Heart right ventricle (tissue), 16 donors: Measurements from ENCODE around the gene CUL9. TPM values are rescaled to one million over a fixed set of nuclear protein-coding genes. Genes with fewer than 3 reads are reported as not detected.

ENCODE experiments used
- ATAC-seq, 8 donors: fragments of 200-7000 bp; cut with Tn5 transposase; one replicate each; pipeline ENCODE4 v1.9.1; 2020; ENCODE audit warnings: mild to moderate bottlenecking in 8 of 8, moderate library complexity in 8 of 8, moderate number of reproducible peaks in 1 of 8
- DNase-seq, 2 donors: peaks; one replicate each; pipeline ENCODE4 v3.0.0-alpha.2; 2020
- H3K27ac ChIP-seq, 10 donors: fragments of 200-600 bp; sonication (generic) in 2 of 10; one replicate each; pipeline versions ENCODE4 v1.5.0 to v1.8.0; 2020 to 2022; ENCODE audit warnings: mild to moderate bottlenecking in 3 of 10
- H3K27me3 ChIP-seq, 7 donors: fragments of 200-600 bp; one replicate each; pipeline ENCODE4 v1.8.0; 2021 to 2022; ENCODE audit warnings: mild to moderate bottlenecking in 2 of 7
- H3K36me3 ChIP-seq, 9 donors: fragments of 200-600 bp; sonication (generic) in 1 of 9; one replicate each; pipeline versions ENCODE4 v1.5.0 to v1.8.0; 2020 to 2022; ENCODE audit warnings: mild to moderate bottlenecking in 2 of 9
- H3K4me1 ChIP-seq, 9 donors: fragments of 200-600 bp; sonication (generic) in 1 of 9; one replicate each; pipeline versions ENCODE4 v1.5.0 to v1.8.0; 2020 to 2022; ENCODE audit warnings: mild to moderate bottlenecking in 4 of 9
- H3K4me3 ChIP-seq, 10 donors: fragments of 200-600 bp; sonication (generic) in 2 of 10; one replicate each; pipeline versions ENCODE4 v1.5.0 to v1.8.0; 2020 to 2022; ENCODE audit warnings: mild to moderate bottlenecking in 7 of 10, moderate library complexity in 2 of 10
- H3K9me3 ChIP-seq, 11 donors: fragments of 200-600 bp in 10 of 11; sonication (generic) in 2 of 11; one replicate each; pipeline versions ENCODE4 v1.5.0 to v1.8.0; 2013 to 2022; ENCODE audit warnings: mild to moderate bottlenecking in 2 of 11, control low read depth in 1 of 11, moderate library complexity in 1 of 11
- CTCF ChIP-seq, 9 donors: fragments of 200-600 bp; sonication (generic) in 2 of 9; IDR thresholded peaks; one replicate each; pipeline versions ENCODE4 v1.5.0 to v1.8.0; 2021 to 2022; ENCODE audit warnings: antibody characterized with exemption in 9 of 9, mild to moderate bottlenecking in 5 of 9, moderate library complexity in 1 of 9
- WGBS, 2 donors: extraction: QIAGEN DNeasy Blood & Tissue Kit; methylation state at CpG; one replicate each; pipeline ENCODE4 v1.1.7; 2013; ENCODE audit warnings: inconsistent platforms in 1 of 2; 5-methylcytosine and 5-hydroxymethylcytosine counted together
- intact Hi-C, 10 donors: fragments of 100-400 bp; cut with DNase I; formaldehyde crosslinking; loops; one replicate each; pipeline versions ENCODE4 v1.11.1 to v1.14.2; 2022
- polyA plus RNA-seq, 2 donors: library from polyadenylated mRNA; stranded (reverse); fragments of 200-250 nt; gene quantifications; one replicate each; pipeline ENCODE4 v1.2.3, GENCODE V29; 2013
- total RNA-seq, 10 donors: library from RNA; stranded (reverse); fragmentation: NEBNext Ultra II Directional in 3 of 10; extraction: Animal tissue kit (Norgen Biotek cat#: 25700) in 3 of 10; gene quantifications; one replicate each; pipeline versions ENCODE4 v1.2.1 to v1.2.4, GENCODE V29; 2021 to 2023
- donor health status: Arrhythmogenic right ventricular cardiomyopathy.
- donor health status: ischemic (EF 13 %, LVEDD 7.1; RV severe dilation, severe dysfunction).
- donor health status: healthy with polysubstance abuse.
- donor health status: DM: no; HTN: yes; CAD: no.
- donor health status: DM: no; HTN: no; CAD: no.
- donor health status: ischemic (EF 25% LVEDD 6.9; RV normal size, moderate dysfunction).
- donor health status: ischemic (EF 25% LVEDD 5.7; RV mildly dilated, moderate dysfunction).
- donor health status: healthy.
- donor health status: DM: yes; HTN: yes; CAD: no.
- donor health status: Ischemic cardiomyopathy.
- donor health status: ischemic (EF 35%, LVEDD 5.7; RV mildly dilated, moderate dysfunction).
- donor health status: nonischemic (EF 11% LVEDD 7.7; RV severe dilation, severe dysfunction).
- donor health status: DM: yes; HTN: yes; CAD: no.
- donor health status: PGD.
- donor health status: ischemic (EF 29% LVEDD 5.4; RV normal size, mild dysfunction).
- donor health status: nonischemic (EF 23%, LVEDD 6.1; RV moderate dilation, normal function).

Gene CUL9
- total and polyA plus RNA-seq, 12 donors, result 7.8 to 32.0 (median 13.4) TPM

- DNase-seq (no peak), ATAC-seq (no peak)
- no peaks in the 10 kb centered on the region for H3K27me3 ChIP-seq
- WGBS, 2 donors, result 90 to 91% methylated on average over 6 of the region's 6 CpGs
- intact Hi-C loops, result no loop called here
- TF ChIP-seq CTCF (IDR thresholded peaks at IDR 0.05), result no peak
- no peak overlapping the region for H3K27ac ChIP-seq
- no peaks in the 10 kb centered on the region for H3K4me1 ChIP-seq
- no peak overlapping the region for H3K4me3 ChIP-seq
- peaks cover 0 to 88% (median 29%) of the 10 kb centered on the region in 9 donors for H3K36me3 ChIP-seq
- no peaks in the 10 kb centered on the region for H3K9me3 ChIP-seq
Observed at GRCh38 chr6:43200541-43200940, 18.5 kb downstream of the CUL9 start.

- TF ChIP-seq CTCF (IDR thresholded peaks at IDR 0.05), result no peak
- Histone ChIP-seq H3K4me3 (no peak overlapping the region), H3K27me3 (no peaks in the 10 kb centered on the region), H3K27ac (no peak overlapping the region), H3K4me1 (no peaks in the 10 kb centered on the region), H3K36me3 (peaks cover 0 to 85% (median 11%) of the 10 kb centered on the region in 9 donors), H3K9me3 (no peaks in the 10 kb centered on the region)
- DNase-seq (no peak), ATAC-seq (no peak)
- intact Hi-C loops, result no loop called here
- 90 to 92% methylated on average over 5 of the region's 5 CpGs for WGBS, 2 donors
Observed at GRCh38 chr6:43202451-43202850, 20.5 kb downstream of the CUL9 start.

GRCh38 chr6:43203029-43203717 is 21.2 kb downstream of the CUL9 start:
- no peak for DNase-seq
- peaks cover 0 to 78% (median 10%) of the 10 kb centered on the region in 9 donors for H3K36me3 ChIP-seq
- ATAC-seq, result peak in 1 of 8 donors; percentile 31
- no peaks in the 10 kb centered on the region for H3K27me3 ChIP-seq
- H3K4me3 ChIP-seq, result no peak overlapping the region
- H3K27ac ChIP-seq, result no peak overlapping the region
- intact Hi-C loops, result no loop called here
- no peaks in the 10 kb centered on the region for H3K9me3 ChIP-seq
- TF ChIP-seq CTCF (IDR thresholded peaks at IDR 0.05), result no peak
- H3K4me1 ChIP-seq, result no peaks in the 10 kb centered on the region
- WGBS, 2 donors, result 92 to 94% methylated on average over 17 of the region's 17 CpGs

GRCh38 chr6:43203718-43204095 is 21.7 kb downstream of the CUL9 start:
- Histone ChIP-seq H3K4me1 (no peaks in the 10 kb centered on the region), H3K9me3 (no peaks in the 10 kb centered on the region), H3K36me3 (peaks cover 0 to 73% (median 10%) of the 10 kb centered on the region in 9 donors), H3K4me3 (no peak overlapping the region), H3K27me3 (no peaks in the 10 kb centered on the region), H3K27ac (no peak overlapping the region)
- no peak for TF ChIP-seq CTCF (IDR thresholded peaks at IDR 0.05)
- 91 to 95% methylated on average over 8 of the region's 8 CpGs for WGBS, 2 donors
- ATAC-seq (no peak), DNase-seq (no peak)
- intact Hi-C loops, result no loop called here
